ENCODE measurements around the gene CANT1.

- TF ChIP-seq CTCF (IDR thresholded peaks at IDR 0.05) (no peak), POLR2AphosphoS5 (IDR thresholded peaks at IDR 0.05) (no peak)
Observed at GRCh38 chr17:79005063-79005861, 4.3 kb downstream of the CANT1 start.

All from esophagus muscularis mucosa (tissue), 3 donors.